ENCODE measurements around the gene GYPA.
"Not testable (repeated sequence)": the region's sequence is repeated elsewhere in the genome, so short reads cannot be mapped to it uniquely, and the experiment has no call there.

The GYPA gene

DNA sequence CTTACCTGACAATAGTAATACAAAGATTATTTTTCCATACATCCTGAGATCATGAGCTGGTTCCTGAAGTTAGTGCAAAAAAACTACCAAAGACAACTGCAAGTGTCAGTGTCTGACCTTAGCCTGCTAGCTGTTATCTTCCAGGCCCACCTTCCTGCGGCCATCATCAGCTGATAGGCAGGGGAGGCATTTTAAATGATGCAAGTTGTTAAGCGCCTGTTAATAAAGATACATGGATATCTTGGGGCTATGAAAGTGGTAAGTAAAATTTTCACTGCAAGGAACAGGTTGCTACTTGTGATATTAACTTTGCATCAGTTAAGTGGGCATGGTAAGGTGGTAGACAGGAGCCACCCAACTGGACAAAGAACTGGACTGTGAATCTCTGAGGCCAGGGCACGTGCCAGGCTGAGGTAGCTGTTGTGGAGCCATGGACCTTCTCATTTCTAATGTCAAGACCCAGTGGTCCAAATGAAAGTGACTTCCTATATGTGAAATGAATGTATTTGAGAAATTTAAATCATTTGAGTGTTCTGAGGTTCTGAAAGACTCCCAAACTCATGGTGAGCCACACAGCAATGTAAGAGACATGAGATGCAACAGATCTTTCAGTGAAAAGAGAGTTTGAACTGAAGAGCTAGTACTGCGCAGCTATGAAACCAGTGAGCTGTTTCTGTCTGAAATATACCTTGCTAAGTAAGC, at the start of gene GYPA:
Gene GYPA (minus strand): TSS at position 125 of the 702 bp plus-strand sequence. CDS start 83 bp downstream, at position 42.
- DNase-seq = not testable (repeated sequence)

DNA sequence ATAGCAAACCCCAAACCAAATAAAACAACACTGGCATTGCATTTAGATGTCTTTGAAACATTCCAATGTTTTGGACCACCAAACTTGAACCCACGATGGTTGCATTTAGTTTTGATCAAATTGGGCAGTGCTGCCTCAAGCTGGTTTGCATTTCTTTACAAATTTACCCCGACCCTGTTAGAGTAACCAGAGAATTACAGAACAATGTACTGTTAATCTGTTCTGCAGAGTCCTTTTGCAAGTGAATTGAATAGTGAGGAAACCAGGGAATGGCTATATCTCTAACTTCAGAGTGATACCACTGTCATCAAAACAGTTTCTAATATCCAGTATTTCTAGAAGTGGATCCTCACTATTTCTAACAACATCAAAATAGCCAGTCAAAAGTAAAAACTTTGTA, 49.5 kb upstream of the GYPA start:
- no peak for DNase-seq

DNA sequence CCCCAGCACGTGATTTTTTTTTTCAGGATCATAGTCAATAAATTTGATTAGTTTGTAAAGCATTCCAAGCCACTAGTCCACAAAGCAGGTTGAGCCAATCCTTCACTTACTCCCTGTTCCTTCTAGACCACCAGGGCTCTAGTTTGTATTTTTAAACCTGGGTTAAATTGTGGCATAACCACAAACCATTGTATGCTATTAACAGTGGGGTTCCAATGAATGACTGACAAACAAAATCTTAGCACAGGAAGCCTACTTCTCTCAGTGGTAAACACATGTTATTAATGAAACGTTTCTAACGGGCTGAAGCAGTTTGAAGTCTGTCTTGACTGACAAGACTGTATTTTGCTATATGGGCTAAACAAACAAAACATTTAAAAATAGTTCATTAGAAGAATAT, 48.6 kb upstream of the GYPA start:
- DNase-seq = no peak

GRCh38 chr4:144185086-144185485, 44.6 kb upstream of the GYPA start:
- DNase-seq = no peak

DNA sequence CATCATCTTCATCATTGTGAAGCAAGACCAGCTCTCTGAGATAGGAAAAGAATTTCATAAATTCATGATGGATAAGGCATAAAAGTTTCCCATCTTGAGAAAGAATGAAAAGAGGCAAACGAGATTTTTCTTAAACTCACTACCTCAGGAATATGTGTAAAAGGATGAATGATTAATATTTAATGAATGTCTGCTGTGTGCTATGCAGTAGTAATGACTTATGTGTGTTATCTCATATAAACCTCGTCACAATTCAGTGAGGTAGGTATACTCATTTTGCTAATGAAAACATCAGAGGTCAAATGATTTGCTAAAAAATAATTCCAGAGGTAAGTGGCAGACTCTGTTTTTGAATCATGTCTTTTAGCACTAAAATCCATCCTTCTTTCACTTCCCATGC, 42.6 kb upstream of the GYPA start:
- no peak for DNase-seq

- DNase-seq = no peak
Measured at GRCh38 chr4:144181391-144181790, 40.9 kb upstream of the GYPA start.

- no peak for DNase-seq
Measured at GRCh38 chr4:144179152-144179739, 38.7 kb upstream of the GYPA start.

DNA sequence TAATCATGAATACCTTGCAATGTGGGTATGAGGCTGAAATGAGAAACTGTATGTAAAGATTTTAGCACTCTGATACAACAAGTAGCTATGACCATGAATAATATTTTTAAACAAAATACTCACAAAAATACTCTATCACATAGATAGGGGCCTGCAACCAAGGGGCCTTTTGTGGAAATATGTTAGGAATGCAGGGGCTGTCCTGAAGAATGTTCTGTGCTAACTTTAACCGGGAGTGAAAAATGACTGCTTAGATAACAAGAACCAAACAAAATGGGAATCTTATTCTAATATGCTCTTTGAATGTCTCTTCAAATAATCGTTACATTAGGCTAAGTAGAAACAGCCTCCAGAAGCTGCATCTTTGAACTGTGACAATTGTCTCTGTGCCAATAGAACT, 37.9 kb upstream of the GYPA start:
- DNase-seq = no peak

GRCh38 chr4:144176476-144176875, 36.0 kb upstream of the GYPA start:
- no peak for DNase-seq

DNA sequence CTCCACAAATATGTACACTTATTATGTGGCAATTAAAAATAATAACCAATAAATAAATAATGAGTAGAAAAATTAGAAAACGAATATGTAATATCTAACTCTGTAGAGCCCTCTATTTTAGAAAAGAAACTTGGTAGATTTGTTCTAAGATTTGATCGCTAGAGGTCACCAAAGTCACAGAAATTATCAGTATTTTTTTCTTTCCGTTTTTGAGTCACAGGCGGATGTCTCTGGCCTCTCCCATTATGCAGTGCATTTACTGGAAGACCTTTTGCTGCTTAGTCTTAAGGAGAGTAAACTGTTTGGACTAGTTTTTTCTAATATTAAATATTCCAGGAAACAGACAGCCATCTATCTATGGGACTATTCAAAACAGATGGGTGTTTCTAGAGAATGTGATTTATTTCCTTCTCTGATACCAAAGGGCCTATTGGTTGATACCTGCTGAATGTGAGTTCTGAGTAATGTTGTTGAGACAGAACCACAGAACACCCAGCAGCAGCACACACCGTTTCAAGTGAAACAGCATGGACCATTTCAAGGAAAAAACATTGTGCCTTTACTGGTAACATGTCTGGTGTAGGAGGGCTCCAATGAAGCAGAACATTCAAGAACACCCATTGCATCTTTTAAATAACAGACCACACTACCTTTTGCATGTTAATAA, 34.0 kb upstream of the GYPA start:
- DNase-seq = no peak

DNA sequence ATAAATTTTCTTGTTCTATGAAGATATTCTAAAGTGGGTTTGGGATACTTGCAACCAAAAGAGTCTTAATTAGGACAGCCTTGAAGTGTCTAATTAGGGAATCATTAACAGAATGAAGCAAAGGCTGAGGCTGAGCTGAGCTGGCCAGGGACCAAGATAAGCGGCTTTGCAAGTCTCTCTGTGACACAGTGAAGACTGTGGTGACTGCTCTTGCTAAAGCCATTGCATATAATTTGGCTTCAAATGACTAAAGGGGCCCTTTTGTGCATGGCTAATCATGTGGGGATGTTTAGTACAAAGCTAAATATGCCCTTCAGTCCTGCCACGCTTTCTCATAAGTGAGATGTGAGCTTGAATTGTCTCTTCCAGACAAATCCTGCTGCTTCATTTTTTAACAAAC, 31.2 kb upstream of the GYPA start:
- no peak for DNase-seq

GRCh38 chr4:144169211-144169610, 28.7 kb upstream of the GYPA start:
- DNase-seq = no peak

- DNase-seq = no peak
Measured at GRCh38 chr4:144154044-144154443, 13.5 kb upstream of the GYPA start.

GRCh38 chr4:144142690-144143326, 2.3 kb upstream of the GYPA start:
- DNase-seq = not testable (repeated sequence)

DNA sequence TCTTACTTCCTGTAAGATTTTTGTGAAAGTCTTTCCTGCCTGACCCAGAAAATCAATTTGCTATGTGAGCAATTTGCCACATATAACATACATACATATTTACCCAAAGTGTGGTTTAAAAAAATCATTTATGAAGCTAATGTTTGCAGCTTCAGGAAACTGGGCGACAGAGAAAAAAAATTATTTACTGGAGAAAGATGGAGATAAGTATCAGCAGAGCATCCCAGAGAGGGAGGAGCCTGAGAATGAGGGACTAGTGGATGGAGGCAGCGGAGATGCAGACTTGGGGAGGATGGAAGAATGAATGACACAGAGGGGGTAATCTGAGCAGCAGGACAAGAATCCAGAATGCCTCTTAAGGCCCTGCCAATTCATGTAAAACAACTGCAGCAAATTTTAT, 975 bp upstream of the GYPA start:
- no peak for DNase-seq

GRCh38 chr4:144139991-144140390, 527 bp downstream of the GYPA start:
- not testable (repeated sequence) for DNase-seq

DNA sequence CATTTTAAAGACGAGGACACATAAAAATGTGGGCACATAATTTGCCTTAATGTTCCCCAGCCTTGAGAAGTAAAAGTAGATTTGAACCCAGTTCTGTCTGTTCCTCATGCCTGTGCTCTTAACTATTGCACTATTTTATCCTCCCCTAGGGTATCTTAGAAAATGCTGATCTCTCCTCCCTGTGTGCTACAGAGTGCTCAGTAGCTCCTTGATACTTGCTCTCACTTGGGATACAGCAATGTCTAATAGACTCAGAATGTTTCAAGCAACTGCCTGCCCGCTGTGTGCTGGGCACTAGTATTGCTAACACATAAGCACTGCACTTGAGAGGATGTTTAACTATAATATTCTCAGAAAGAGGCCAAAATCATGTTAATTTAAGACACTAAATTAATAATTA, 971 bp downstream of the GYPA start:
- not testable (repeated sequence) for DNase-seq

DNA sequence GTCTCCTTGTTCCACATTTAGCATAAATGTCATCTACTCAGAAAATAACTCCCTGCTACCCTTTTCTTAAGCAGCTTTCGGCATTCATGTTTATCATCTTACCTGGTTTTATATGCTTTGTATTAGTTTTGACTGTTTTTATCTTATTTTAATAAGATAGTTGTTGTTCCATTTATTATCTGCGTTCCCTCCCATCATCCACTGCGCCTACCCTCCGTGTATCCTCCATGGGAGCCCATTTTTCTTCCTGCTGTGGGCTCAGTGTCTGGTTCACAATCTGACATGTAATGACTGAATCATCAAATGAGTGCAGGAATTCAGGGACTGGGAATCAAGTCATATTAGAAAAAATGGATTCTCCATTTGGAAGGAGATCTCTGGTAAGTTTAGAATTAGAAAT, 2.3 kb downstream of the GYPA start:
- not testable (repeated sequence) for DNase-seq

GRCh38 chr4:144137137-144137931, 3.2 kb downstream of the GYPA start:
- DNase-seq = not testable (repeated sequence)

DNA sequence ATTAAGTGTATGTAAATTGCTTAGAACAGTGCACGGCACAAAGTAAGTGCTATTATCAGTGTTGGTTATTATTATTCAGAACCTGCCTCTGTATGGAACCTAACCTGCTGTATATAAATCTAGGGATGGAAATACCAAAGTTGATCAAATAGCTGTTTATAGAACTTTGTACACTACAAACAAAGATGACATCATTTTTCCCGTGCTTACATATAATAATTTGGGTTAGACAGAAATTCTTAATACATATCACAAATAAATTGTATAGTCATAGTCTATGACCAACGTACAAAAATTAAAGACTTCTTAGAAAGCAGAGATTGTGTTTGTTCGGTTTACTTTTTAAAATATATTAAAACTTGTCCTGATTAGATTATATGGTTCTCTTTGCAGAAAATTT, 4.3 kb downstream of the GYPA start:
- DNase-seq = not testable (repeated sequence)

DNA sequence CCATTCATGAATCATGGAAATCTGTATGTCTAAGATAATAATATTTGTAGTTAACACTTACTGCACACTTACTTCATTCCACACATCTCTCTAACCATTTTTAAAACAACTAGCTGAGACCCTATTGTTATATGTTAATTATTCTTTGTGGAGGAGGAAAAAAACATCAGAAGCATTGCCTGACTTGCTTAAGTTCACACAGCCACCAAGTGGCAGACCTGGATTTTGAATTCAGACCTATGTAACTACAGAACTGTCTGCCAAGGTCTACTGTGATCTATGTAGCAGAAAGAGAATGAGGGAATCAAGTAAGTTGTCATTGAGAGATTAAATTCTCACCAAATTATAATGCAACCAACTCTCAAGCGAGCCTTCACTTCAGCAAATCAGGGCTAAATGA, 10.4 kb downstream of the GYPA start:
- DNase-seq = not testable (repeated sequence)

GRCh38 chr4:144129336-144129875, 11.1 kb downstream of the GYPA start:
- DNase-seq = not testable (repeated sequence)

Measured in activated CD8-positive, alpha-beta memory T cell treated with anti-CD3 and anti-CD28 coated beads, Interleukin-2, amount 50 U/mL, for 4 hours (primary cell).